Peyer's patch (tissue), 4 donors: ENCODE measurements around the gene AGAP1.

Experiments used
- POLR2A ChIP-seq, 2 donors: fragments of 450-650 bp; IDR thresholded peaks; one replicate each; pipeline ENCODE4 v1.5.1; 2017; ENCODE audit warnings: antibody characterized with exemption in 2 of 2, mild to moderate bottlenecking in 2 of 2, moderate library complexity in 2 of 2
- TF ChIP-seq, protein P1 (sequence below), 6 experiments: fragments of 450-650 bp in 4 of 6; fragments of 200-600 bp in 2 of 6; sonication (generic) in 1 of 6; IDR thresholded peaks; one replicate each; pipeline ENCODE4 v1.5.1; 2017 to 2019; ENCODE audit warnings: antibody characterized with exemption in 6 of 6, mild to moderate bottlenecking in 3 of 6, moderate library complexity in 1 of 6

GRCh38 chr2:235560345-235560744 is 66.5 kb downstream of the AGAP1 start:
- no peak for TF ChIP-seq POLR2A (IDR thresholded peaks at IDR 0.05)
- TF ChIP-seq, protein P1, sequence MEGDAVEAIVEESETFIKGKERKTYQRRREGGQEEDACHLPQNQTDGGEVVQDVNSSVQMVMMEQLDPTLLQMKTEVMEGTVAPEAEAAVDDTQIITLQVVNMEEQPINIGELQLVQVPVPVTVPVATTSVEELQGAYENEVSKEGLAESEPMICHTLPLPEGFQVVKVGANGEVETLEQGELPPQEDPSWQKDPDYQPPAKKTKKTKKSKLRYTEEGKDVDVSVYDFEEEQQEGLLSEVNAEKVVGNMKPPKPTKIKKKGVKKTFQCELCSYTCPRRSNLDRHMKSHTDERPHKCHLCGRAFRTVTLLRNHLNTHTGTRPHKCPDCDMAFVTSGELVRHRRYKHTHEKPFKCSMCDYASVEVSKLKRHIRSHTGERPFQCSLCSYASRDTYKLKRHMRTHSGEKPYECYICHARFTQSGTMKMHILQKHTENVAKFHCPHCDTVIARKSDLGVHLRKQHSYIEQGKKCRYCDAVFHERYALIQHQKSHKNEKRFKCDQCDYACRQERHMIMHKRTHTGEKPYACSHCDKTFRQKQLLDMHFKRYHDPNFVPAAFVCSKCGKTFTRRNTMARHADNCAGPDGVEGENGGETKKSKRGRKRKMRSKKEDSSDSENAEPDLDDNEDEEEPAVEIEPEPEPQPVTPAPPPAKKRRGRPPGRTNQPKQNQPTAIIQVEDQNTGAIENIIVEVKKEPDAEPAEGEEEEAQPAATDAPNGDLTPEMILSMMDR (IDR thresholded peaks at IDR 0.05), result no peak
